ENCODE data around the gene LRRC28.
"Not testable (repeated sequence)": the region's sequence is repeated elsewhere in the genome, so short reads cannot be mapped to it uniquely, and the experiment has no call there.

The LRRC28 gene

GRCh38 chr15:99345242-99345641 is 94.0 kb downstream of the LRRC28 start:
- DNase-seq: no peak

- DNase-seq: no peak
Observed at GRCh38 chr15:99345832-99346462, 94.7 kb downstream of the LRRC28 start.

GRCh38 chr15:99347574-99347973 is 96.3 kb downstream of the LRRC28 start:
- no peak for DNase-seq

GRCh38 chr15:99348412-99348811 is 97.1 kb downstream of the LRRC28 start:
- DNase-seq: no peak

- no peak for DNase-seq
Observed at GRCh38 chr15:99350408-99350807, 99.1 kb downstream of the LRRC28 start.

GRCh38 chr15:99359769-99360168 is 108.5 kb downstream of the LRRC28 start:
- no peak for DNase-seq

- DNase-seq: no peak
Observed at GRCh38 chr15:99361545-99362185, 110.4 kb downstream of the LRRC28 start.

GRCh38 chr15:99365242-99365641 is 114.0 kb downstream of the LRRC28 start:
- peak; percentile 6 for DNase-seq

GRCh38 chr15:99366013-99366412 is 114.7 kb downstream of the LRRC28 start:
- DNase-seq: no peak

GRCh38 chr15:99368743-99369142 is 117.5 kb downstream of the LRRC28 start:
- DNase-seq: no peak

GRCh38 chr15:99369196-99369595 is 117.9 kb downstream of the LRRC28 start:
- DNase-seq: no peak

GRCh38 chr15:99371180-99372103 is 120.2 kb downstream of the LRRC28 start:
- no peak for DNase-seq

GRCh38 chr15:99385005-99385669 is 133.9 kb downstream of the LRRC28 start:
- DNase-seq: no peak

- no peak for DNase-seq
Observed at GRCh38 chr15:99385865-99386264, 134.6 kb downstream of the LRRC28 start.

GRCh38 chr15:99386391-99386790 is 135.1 kb downstream of the LRRC28 start:
- DNase-seq: no peak

GRCh38 chr15:99387421-99388168 is 136.3 kb downstream of the LRRC28 start:
- DNase-seq: no peak

GRCh38 chr15:99390667-99391066 is 139.4 kb downstream of the LRRC28 start:
- no peak for DNase-seq

GRCh38 chr15:99393641-99394040 is 142.4 kb downstream of the LRRC28 start:
- no peak for DNase-seq

GRCh38 chr15:99396375-99396774 is 145.1 kb downstream of the LRRC28 start:
- DNase-seq: no peak

GRCh38 chr15:99399061-99399460 is 147.8 kb downstream of the LRRC28 start:
- DNase-seq: no peak

GRCh38 chr15:99399618-99400017 is 148.3 kb downstream of the LRRC28 start:
- DNase-seq: no peak

- not testable (repeated sequence) for DNase-seq
Observed at GRCh38 chr15:99401216-99401615, 149.9 kb downstream of the LRRC28 start.

Measured in NCI-H2227 treated with DMSO at 0.1 percent for 48 hours (cell line).